DND-41 (cell line): ENCODE results near the gene KRTAP5-9.
A peak's percentile ranks its signal among the peaks of the same experiment; 100 is the strongest.

Experiments used
- ATAC-seq: fragments of 200-7000 bp; cut with Tn5 transposase; 3 replicates; pipeline ENCODE4 v1.9.1; 2021; ENCODE audit warnings: low read depth; ENCODE audit not compliant: insufficient read depth
- DNase-seq: peaks from one replicate; pipeline ENCODE4 v3.0.0-alpha.2; 2020
- H2AFZ ChIP-seq: 2 replicates; pipeline ENCODE4 v1.6.0; 2012; ENCODE audit warnings: low read depth, low read length
- H3K27ac ChIP-seq: 2 replicates; pipeline ENCODE4 v1.5.1; 2012; ENCODE audit warnings: low read length, inconsistent platforms
- H3K27me3 ChIP-seq: fragments of 200-600 bp; sonication (generic); 2 replicates; pipeline ENCODE4 v1.6.0; 2012; ENCODE audit warnings: low read length, mild to moderate bottlenecking, inconsistent platforms; ENCODE audit not compliant: insufficient read depth, poor library complexity
- H3K36me3 ChIP-seq: 2 replicates; pipeline ENCODE4 v1.5.1; 2012; ENCODE audit warnings: low read length, inconsistent platforms; ENCODE audit not compliant: insufficient read depth
- H3K4me1 ChIP-seq: 2 replicates; pipeline ENCODE4 v1.5.1; 2012; ENCODE audit warnings: mild to moderate bottlenecking, low read length; ENCODE audit not compliant: insufficient read depth
- H3K4me2 ChIP-seq: 2 replicates; pipeline ENCODE4 v1.6.0; 2012; ENCODE audit warnings: mild to moderate bottlenecking, moderate library complexity, low read length, inconsistent platforms; ENCODE audit not compliant: insufficient read depth
- H3K4me3 ChIP-seq, 2 experiments: fragments of 200-600 bp in 1 of 2; shearing (Covaris generic) in 1 of 2; 2 replicates each; pipeline ENCODE4 v1.5.1; 2012 to 2016; ENCODE audit warnings: inconsistent platforms in 2 of 2, low read length in 2 of 2, mild to moderate bottlenecking in 2 of 2, low read depth in 1 of 2, moderate library complexity in 1 of 2
- H3K79me2 ChIP-seq: 2 replicates; pipeline ENCODE4 v1.6.0; 2012; ENCODE audit warnings: low read length, inconsistent platforms; ENCODE audit not compliant: insufficient read depth
- H3K9ac ChIP-seq: 2 replicates; pipeline ENCODE4 v1.6.0; 2012; ENCODE audit warnings: low read depth, mild to moderate bottlenecking, inconsistent platforms, low read length, moderate library complexity
- H3K9me3 ChIP-seq: 2 replicates; pipeline ENCODE4 v1.5.1; 2012; ENCODE audit warnings: low read length, moderate library complexity, mild to moderate bottlenecking, inconsistent platforms; ENCODE audit not compliant: insufficient read depth, severe bottlenecking
- H4K20me1 ChIP-seq: 2 replicates; pipeline ENCODE4 v1.6.0; 2012; ENCODE audit warnings: low read length; ENCODE audit not compliant: insufficient read depth
- EZH2 ChIP-seq: IDR thresholded peaks from 3 replicates; pipeline ENCODE4 v1.6.1; 2012; ENCODE audit warnings: borderline replicate concordance, low read depth, mild to moderate bottlenecking, moderate library complexity, low read length, inconsistent platforms; ENCODE audit not compliant: severe bottlenecking
- TF ChIP-seq, protein P1 (sequence below): IDR thresholded peaks from 2 replicates; pipeline ENCODE4 v1.5.1; 2012; ENCODE audit warnings: borderline replicate concordance, low read length, moderate library complexity, mild to moderate bottlenecking; ENCODE audit not compliant: poor library complexity, severe bottlenecking; ENCODE audit errors: extremely low read depth

KRTAP5-9 gene

GRCh38 chr11:71542879-71543777 is 5.1 kb upstream of the KRTAP5-9 start:
- Histone ChIP-seq H3K27me3 (peaks cover 2% of the 10 kb centered on the region), H3K9ac (no peak overlapping the region), H4K20me1 (no peaks in the 10 kb centered on the region), H3K4me1 (no peaks in the 10 kb centered on the region), H3K4me2 (no peak overlapping the region), H3K36me3 (no peaks in the 10 kb centered on the region), H2AFZ (no peak overlapping the region), H3K4me3 (no peak overlapping the region), H3K79me2 (no peaks in the 10 kb centered on the region), H3K9me3 (no peaks in the 10 kb centered on the region), H3K27ac (no peak overlapping the region)
- ATAC-seq (no peak), DNase-seq (no peak)
- TF ChIP-seq, protein P1, sequence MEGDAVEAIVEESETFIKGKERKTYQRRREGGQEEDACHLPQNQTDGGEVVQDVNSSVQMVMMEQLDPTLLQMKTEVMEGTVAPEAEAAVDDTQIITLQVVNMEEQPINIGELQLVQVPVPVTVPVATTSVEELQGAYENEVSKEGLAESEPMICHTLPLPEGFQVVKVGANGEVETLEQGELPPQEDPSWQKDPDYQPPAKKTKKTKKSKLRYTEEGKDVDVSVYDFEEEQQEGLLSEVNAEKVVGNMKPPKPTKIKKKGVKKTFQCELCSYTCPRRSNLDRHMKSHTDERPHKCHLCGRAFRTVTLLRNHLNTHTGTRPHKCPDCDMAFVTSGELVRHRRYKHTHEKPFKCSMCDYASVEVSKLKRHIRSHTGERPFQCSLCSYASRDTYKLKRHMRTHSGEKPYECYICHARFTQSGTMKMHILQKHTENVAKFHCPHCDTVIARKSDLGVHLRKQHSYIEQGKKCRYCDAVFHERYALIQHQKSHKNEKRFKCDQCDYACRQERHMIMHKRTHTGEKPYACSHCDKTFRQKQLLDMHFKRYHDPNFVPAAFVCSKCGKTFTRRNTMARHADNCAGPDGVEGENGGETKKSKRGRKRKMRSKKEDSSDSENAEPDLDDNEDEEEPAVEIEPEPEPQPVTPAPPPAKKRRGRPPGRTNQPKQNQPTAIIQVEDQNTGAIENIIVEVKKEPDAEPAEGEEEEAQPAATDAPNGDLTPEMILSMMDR = no peak
- no peak for TF ChIP-seq EZH2

- ATAC-seq (peak; percentile 57; the same call in 1 of the 3 replicates), DNase-seq (peak; percentile 11)
- Histone ChIP-seq H3K79me2 (no peaks in the 10 kb centered on the region), H2AFZ (no peak overlapping the region), H4K20me1 (no peaks in the 10 kb centered on the region), H3K4me1 (no peaks in the 10 kb centered on the region), H3K36me3 (no peaks in the 10 kb centered on the region), H3K9ac (no peak overlapping the region), H3K27me3 (peaks cover 3% of the 10 kb centered on the region), H3K9me3 (no peaks in the 10 kb centered on the region), H3K4me3 (no peak overlapping the region), H3K27ac (no peak overlapping the region), H3K4me2 (no peak overlapping the region)
- TF ChIP-seq, protein P1 = no peak
- TF ChIP-seq EZH2 = no peak
Observed at GRCh38 chr11:71543866-71544265, 4.4 kb upstream of the KRTAP5-9 start.

- Histone ChIP-seq H4K20me1 (no peaks in the 10 kb centered on the region), H3K9me3 (no peaks in the 10 kb centered on the region), H3K36me3 (no peaks in the 10 kb centered on the region), H3K4me1 (no peaks in the 10 kb centered on the region), H3K9ac (no peak overlapping the region), H3K27ac (no peak overlapping the region), H2AFZ (no peak overlapping the region), H3K4me2 (no peak overlapping the region), H3K4me3 (no peak overlapping the region), H3K27me3 (peaks cover 5% of the 10 kb centered on the region), H3K79me2 (no peaks in the 10 kb centered on the region)
- DNase-seq (no peak), ATAC-seq (no peak)
- TF ChIP-seq, protein P1 = no peak
- no peak for TF ChIP-seq EZH2
Observed at GRCh38 chr11:71544525-71545214, 3.5 kb upstream of the KRTAP5-9 start.
